HEK293T (cell line): ENCODE results near the gene NDEL1.

Experiments
- ARNT ChIP-seq: fragments of 450-650 bp; IDR thresholded peaks from 2 replicates; pipeline ENCODE4 v1.6.1; 2017; ENCODE audit warnings: mild to moderate bottlenecking
- FOXK2 ChIP-seq: fragments of 450-650 bp; IDR thresholded peaks from 2 replicates; pipeline ENCODE4 v1.6.1; 2016; ENCODE audit warnings: mild to moderate bottlenecking
- FOXM1 ChIP-seq: fragments of 450-650 bp; IDR thresholded peaks from 2 replicates; pipeline ENCODE4 v1.6.1; 2017; ENCODE audit warnings: mild to moderate bottlenecking, borderline replicate concordance
- NFRKB ChIP-seq: fragments of 450-650 bp; IDR thresholded peaks from 2 replicates; pipeline ENCODE4 v1.6.1; 2016; ENCODE audit warnings: mild to moderate bottlenecking, moderate library complexity
- PKNOX1 ChIP-seq: fragments of 450-650 bp; IDR thresholded peaks from 2 replicates; pipeline ENCODE4 v1.6.1; 2016
- SP1 ChIP-seq: fragments of 450-650 bp; IDR thresholded peaks from 2 replicates; pipeline ENCODE4 v1.6.1; 2017
- TARDBP ChIP-seq: fragments of 450-650 bp; IDR thresholded peaks from 2 replicates; pipeline ENCODE4 v1.6.1; 2016
- ZNF384 ChIP-seq: fragments of 450-650 bp; IDR thresholded peaks from 2 replicates; pipeline ENCODE4 v1.6.1; 2016

DNA sequence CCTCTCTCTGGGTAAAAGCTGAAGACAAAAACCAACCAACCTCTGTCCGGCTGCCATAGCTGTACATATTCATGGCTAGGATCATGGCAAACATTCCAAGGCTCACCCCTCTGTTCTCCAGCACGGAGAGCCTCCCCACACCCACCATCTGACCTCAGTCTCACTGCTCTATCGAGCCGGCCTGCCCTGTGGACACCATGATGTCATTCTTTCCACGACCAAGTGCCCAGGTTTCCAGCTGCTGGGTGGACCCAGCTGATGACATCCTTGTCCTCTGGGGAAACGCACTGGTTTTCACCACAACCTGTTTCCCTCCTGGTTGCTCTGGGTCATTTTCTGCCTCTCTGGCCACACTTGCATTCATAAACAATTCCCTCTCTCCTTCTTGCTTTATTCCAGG lies 67.7 kb downstream of the NDEL1 start:
- TF ChIP-seq PKNOX1 (no peak), NFRKB (no peak), SP1 (no peak), FOXM1 (no peak), FOXK2 (no peak), ARNT (no peak), TARDBP (no peak), ZNF384 (no peak)
